Lung (tissue), 12 donors: ENCODE results near the gene DOCK8. TPM values are rescaled to one million over a fixed set of nuclear protein-coding genes. Genes with fewer than 3 reads are reported as not detected.

Experiments
- ATAC-seq: fragments of 200-7000 bp; cut with Tn5 transposase; one replicate; pipeline ENCODE4 v1.9.1; 2020; ENCODE audit warnings: moderate number of reproducible peaks; ENCODE audit not compliant: insufficient read depth, low FRiP score
- DNase-seq, 3 donors: peaks; one replicate each; pipeline ENCODE4 v3.0.0-alpha.2; 2013 to 2017
- H3K27ac ChIP-seq, 2 donors: one replicate each; pipeline ENCODE4 v1.5.1; 2013; ENCODE audit warnings: mild to moderate bottlenecking in 2 of 2, moderate library complexity in 2 of 2, control low read depth in 1 of 2, inconsistent platforms in 1 of 2, low read depth in 1 of 2, low read length in 1 of 2
- H3K27me3 ChIP-seq, 3 donors: one replicate each; pipeline ENCODE4 v1.5.1; 2013; ENCODE audit warnings: low read length in 2 of 3; ENCODE audit not compliant: control insufficient read depth in 3 of 3, insufficient read depth in 3 of 3
- H3K36me3 ChIP-seq, 4 donors: one replicate each; pipeline ENCODE4 v1.5.1; 2013; ENCODE audit warnings: low read length in 4 of 4, mild to moderate bottlenecking in 1 of 4, moderate library complexity in 1 of 4; ENCODE audit not compliant: control insufficient read depth in 4 of 4, insufficient read depth in 4 of 4
- H3K4me1 ChIP-seq, 5 donors: one replicate each; pipeline ENCODE4 v1.5.1; 2013; ENCODE audit warnings: low read length in 5 of 5, mild to moderate bottlenecking in 2 of 5, moderate library complexity in 1 of 5; ENCODE audit not compliant: control insufficient read depth in 5 of 5, insufficient read depth in 5 of 5
- H3K4me3 ChIP-seq: one replicate; pipeline ENCODE4 v1.5.1; 2013; ENCODE audit warnings: mild to moderate bottlenecking, control low read depth, moderate library complexity
- H3K9ac ChIP-seq, 2 donors: one replicate each; pipeline ENCODE4 v1.5.1; 2013; ENCODE audit warnings: low read length in 2 of 2, control low read depth in 1 of 2; ENCODE audit not compliant: insufficient read depth in 1 of 2
- H3K9me3 ChIP-seq, 4 donors: one replicate each; pipeline ENCODE4 v1.5.1; 2013; ENCODE audit warnings: low read length in 3 of 4, mild to moderate bottlenecking in 1 of 4, moderate library complexity in 1 of 4; ENCODE audit not compliant: control insufficient read depth in 4 of 4, insufficient read depth in 3 of 4
- CTCF ChIP-seq: IDR thresholded peaks from 2 replicates; pipeline ENCODE4 v1.5.1; 2012; ENCODE audit warnings: mild to moderate bottlenecking; ENCODE audit errors: control extremely low read depth, extremely low read depth
- WGBS, 2 donors: extraction: QIAGEN DNeasy Blood & Tissue Kit; methylation state at CpG; one replicate each; pipeline ENCODE4 v1.1.7; 2013; 5-methylcytosine and 5-hydroxymethylcytosine counted together
- polyA plus RNA-seq, 2 donors: library from polyadenylated mRNA; stranded (reverse); fragments of 200-250 nt; gene quantifications; one replicate each; pipeline ENCODE4 v1.2.1, GENCODE V29; 2013
- total RNA-seq, 2 donors: library from RNA; depleted of rRNA in 1 of 2; stranded (reverse); fragments of >200 nt in 1 of 2; gene quantifications; one replicate each; pipeline ENCODE4 v1.2.1, GENCODE V29; 2014 to 2021
- donor health status: control.
- donor health status: control.
- donor health status: Bipolar disorder and iron deficiency.
- donor health status: healthy.
- donor health status: DM: yes; HTN: yes; CAD: no.

Gene DOCK8
- total and polyA plus RNA-seq, 4 donors: 9.6 to 75.1 (median 27.3) TPM

- Histone ChIP-seq H3K9ac (no peak overlapping the region), H3K4me1 (peaks cover 0 to 13% (median 6%) of the 10 kb centered on the region in 5 donors), H3K36me3 (no peaks in the 10 kb centered on the region), H3K9me3 (peaks cover 0 to 5% (median 0%) of the 10 kb centered on the region in 4 donors), H3K4me3 (no peak overlapping the region), H3K27ac (no peak overlapping the region), H3K27me3 (no peaks in the 10 kb centered on the region)
- TF ChIP-seq CTCF: no peak
- no peak for ATAC-seq
- WGBS, 2 donors: 62 to 80% methylated on average over 2 of the region's 2 CpGs
- no peak for DNase-seq
These were observed 273.8 kb downstream of the DOCK8 start for GRCh38 chr9:488448-488847.

DNA sequence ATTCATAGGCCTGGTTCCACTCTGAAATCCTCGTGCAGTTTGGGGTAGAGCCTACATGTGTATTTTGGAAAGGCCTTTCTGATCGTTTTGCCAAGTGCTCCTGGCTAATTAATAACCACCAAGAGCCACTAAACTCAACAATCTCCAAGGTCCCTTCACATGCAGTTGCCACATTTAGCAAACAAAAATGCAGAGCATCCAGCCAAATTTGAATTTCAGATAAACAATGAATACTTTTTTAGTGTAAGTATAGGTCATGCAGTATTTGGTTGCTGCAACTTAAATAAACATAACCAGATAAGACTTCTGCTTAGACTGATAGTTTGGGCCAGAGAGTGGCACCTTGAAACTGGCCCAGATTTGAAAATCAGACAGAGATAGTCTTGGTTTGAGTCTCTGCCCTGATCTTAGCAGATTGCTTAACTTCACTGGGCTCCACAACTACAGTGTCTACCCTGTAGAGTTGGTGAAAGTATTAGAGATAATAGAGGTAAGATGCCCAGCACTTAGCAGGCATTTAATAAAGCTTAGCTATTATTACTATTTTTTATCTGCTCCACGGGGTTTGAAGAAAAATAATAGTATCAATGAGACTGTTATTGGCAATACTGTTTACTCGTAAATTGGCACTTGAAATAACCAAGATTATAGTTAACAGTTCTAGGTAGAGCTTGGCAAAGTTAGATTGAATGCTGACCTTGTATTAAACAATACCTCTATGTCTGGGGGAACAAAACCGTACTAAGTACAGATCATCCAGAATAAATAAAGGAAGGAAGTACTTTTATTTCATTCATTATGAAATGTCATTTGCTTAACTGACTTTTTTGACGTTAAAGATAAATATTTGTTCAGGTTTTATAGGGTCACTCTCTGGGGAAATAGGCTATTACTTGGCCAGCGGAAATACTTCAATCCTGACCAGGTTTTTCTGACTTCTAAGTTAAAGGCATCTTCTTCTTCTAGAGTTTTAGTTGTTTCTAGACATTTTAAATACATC is 274.8 kb downstream of the DOCK8 start:
- DNase-seq: peak; percentile 32 to 81 (median 56)
- Histone ChIP-seq H3K9me3 (no peaks in the 10 kb centered on the region), H3K27me3 (no peaks in the 10 kb centered on the region), H3K27ac (no peak overlapping the region), H3K36me3 (no peaks in the 10 kb centered on the region), H3K9ac (no peak overlapping the region), H3K4me1 (peaks cover 0 to 13% (median 6%) of the 10 kb centered on the region in 5 donors), H3K4me3 (no peak overlapping the region)
- ATAC-seq: peak; percentile 70
- no peak for TF ChIP-seq CTCF
- WGBS, 2 donors: 36 to 46% methylated on average over 7 of the region's 7 CpGs

GRCh38 chr9:494764-495163 is 280.1 kb downstream of the DOCK8 start:
- no peaks in the 10 kb centered on the region for H3K9me3 ChIP-seq
- peaks cover 0 to 3% (median 0%) of the 10 kb centered on the region in 5 donors for H3K4me1 ChIP-seq
- TF ChIP-seq CTCF: no peak
- no peak overlapping the region for H3K4me3 ChIP-seq
- 81 to 98% methylated on average over 1 of the region's 1 CpG for WGBS, 2 donors
- H3K27ac ChIP-seq: no peak overlapping the region
- ATAC-seq (no peak), DNase-seq (no peak)
- H3K9ac ChIP-seq: no peak overlapping the region
- H3K27me3 ChIP-seq: no peaks in the 10 kb centered on the region
- H3K36me3 ChIP-seq: no peaks in the 10 kb centered on the region
